H1 (cell line): ENCODE results near the gene CWC25.

ENCODE experiments used
- CHD1 ChIP-seq: IDR thresholded peaks from 2 replicates; pipeline ENCODE4 v1.6.1; 2012; ENCODE audit warnings: low read depth, low read length, improper control_type of control experiment
- CREB1 ChIP-seq: IDR thresholded peaks from 2 replicates; pipeline ENCODE4 v1.6.1; 2012; ENCODE audit warnings: inconsistent platforms
- EP300 ChIP-seq, 2 experiments: IDR thresholded peaks; 1 replicate in 1 of 2; 2 replicates in 1 of 2; pipeline ENCODE4 v1.6.1; 2011 to 2012; ENCODE audit warnings: low read depth in 2 of 2, low read length in 2 of 2, mild to moderate bottlenecking in 2 of 2, borderline replicate concordance in 1 of 2, inconsistent platforms in 1 of 2, moderate library complexity in 1 of 2
- KDM1A ChIP-seq: fragments of 200-600, 300-600 bp; sonication (generic); IDR thresholded peaks from 2 replicates; pipeline ENCODE4 v1.7.1; 2016; ENCODE audit warnings: mild to moderate bottlenecking, low read length, borderline replicate concordance
- NRF1 ChIP-seq: IDR thresholded peaks from 2 replicates; pipeline ENCODE4 v1.6.1; 2011; ENCODE audit warnings: mild to moderate bottlenecking, low read depth, low read length, improper control_type of control experiment
- PHF8 ChIP-seq: fragments of 200-600 bp; sonication (generic); conservative IDR thresholded peaks from 2 replicates; pipeline ENCODE4 v1.7.1; 2012; ENCODE audit warnings: low read depth, mild to moderate bottlenecking, inconsistent platforms, low read length, moderate library complexity
- RXRA ChIP-seq: IDR thresholded peaks from 2 replicates; pipeline ENCODE4 v1.6.1; 2011; ENCODE audit warnings: low read depth, mild to moderate bottlenecking, low read length, moderate library complexity; ENCODE audit not compliant: insufficient read depth
- SP1 ChIP-seq: IDR thresholded peaks from 2 replicates; pipeline ENCODE4 v1.6.1; 2011; ENCODE audit warnings: low read depth, low read length
- TF ChIP-seq, protein P1 (sequence below), 3 experiments: IDR thresholded peaks; 1 replicate in 2 of 3; 2 replicates in 1 of 3; pipeline versions ENCODE4 v1.5.1 to v1.6.1; 2011; ENCODE audit warnings: low read length in 3 of 3, mild to moderate bottlenecking in 3 of 3, inconsistent platforms in 2 of 3, low read depth in 1 of 3, moderate library complexity in 1 of 3; ENCODE audit not compliant: insufficient read depth in 1 of 3; ENCODE audit errors: control extremely low read depth in 1 of 3

DNA sequence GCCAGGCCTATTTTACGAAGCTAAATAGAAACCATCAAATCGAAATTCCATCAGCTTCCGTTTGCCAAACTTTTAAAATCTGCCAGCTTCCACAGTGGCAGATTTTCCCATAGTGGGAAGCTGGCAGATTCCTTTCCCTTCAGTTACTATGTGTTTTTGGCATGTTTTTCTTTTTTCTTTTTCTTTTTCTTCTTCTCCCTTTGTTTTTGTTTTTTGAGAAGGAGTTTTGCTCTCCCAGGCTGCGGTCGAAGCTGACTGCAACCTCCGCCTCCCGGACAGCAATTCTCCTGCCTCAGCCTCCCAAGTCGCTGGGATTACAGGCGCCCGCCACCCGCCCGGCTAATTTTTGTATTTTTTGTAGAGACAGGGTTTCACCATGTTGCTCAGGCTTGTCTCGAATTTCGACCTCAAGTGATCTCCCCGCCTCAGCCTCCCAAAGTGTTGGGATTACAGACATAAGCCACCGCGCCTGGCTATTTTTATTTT, 684 bp upstream of the CWC25 start:
- TF ChIP-seq CHD1 (0 out of 2 replicates have a peak, but pooled peaks have one; percentile 13), EP300 (IDR thresholded peaks at IDR 0.05; ENCODE audit: borderline replicate concordance in 1 of 2, low read depth in 2 of 2, low read length in 2 of 2) (no peak), CREB1 (no peak), NRF1 (no peak), RXRA (no peak), KDM1A (no peak), SP1 (no peak), PHF8 (no peak)
- TF ChIP-seq, protein P1, sequence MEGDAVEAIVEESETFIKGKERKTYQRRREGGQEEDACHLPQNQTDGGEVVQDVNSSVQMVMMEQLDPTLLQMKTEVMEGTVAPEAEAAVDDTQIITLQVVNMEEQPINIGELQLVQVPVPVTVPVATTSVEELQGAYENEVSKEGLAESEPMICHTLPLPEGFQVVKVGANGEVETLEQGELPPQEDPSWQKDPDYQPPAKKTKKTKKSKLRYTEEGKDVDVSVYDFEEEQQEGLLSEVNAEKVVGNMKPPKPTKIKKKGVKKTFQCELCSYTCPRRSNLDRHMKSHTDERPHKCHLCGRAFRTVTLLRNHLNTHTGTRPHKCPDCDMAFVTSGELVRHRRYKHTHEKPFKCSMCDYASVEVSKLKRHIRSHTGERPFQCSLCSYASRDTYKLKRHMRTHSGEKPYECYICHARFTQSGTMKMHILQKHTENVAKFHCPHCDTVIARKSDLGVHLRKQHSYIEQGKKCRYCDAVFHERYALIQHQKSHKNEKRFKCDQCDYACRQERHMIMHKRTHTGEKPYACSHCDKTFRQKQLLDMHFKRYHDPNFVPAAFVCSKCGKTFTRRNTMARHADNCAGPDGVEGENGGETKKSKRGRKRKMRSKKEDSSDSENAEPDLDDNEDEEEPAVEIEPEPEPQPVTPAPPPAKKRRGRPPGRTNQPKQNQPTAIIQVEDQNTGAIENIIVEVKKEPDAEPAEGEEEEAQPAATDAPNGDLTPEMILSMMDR (IDR thresholded peaks at IDR 0.05; ENCODE audit: control extremely low read depth in 1 of 3, insufficient read depth in 1 of 3, low read depth in 1 of 3, low read length in 3 of 3) = no peak
